ENCODE results near the gene DUSP9.

- no peak for TF ChIP-seq CTCF (IDR thresholded peaks at IDR 0.05)
- TF ChIP-seq POLR2A (IDR thresholded peaks at IDR 0.05): no peak
Observed at GRCh38 chrX:153693216-153694086, 46.4 kb downstream of the DUSP9 start.
